Cardiac fibroblast (primary cell): Measurements from ENCODE around the gene MSANTD2.
"Not testable (repeated sequence)": the region's sequence is repeated elsewhere in the genome, so short reads cannot be mapped to it uniquely, and the experiment has no call there.

Experiments
- DNase-seq, 2 donors: peaks; one replicate each; pipeline versions ENCODE4 v3.0.0 to v3.0.0-alpha.2; 2010; ENCODE audit warnings: low read depth in 2 of 2
- H3K4me3 ChIP-seq, 2 donors: replicated peaks in 1 of 2; 1 replicate in 1 of 2; 2 replicates in 1 of 2; pipeline ENCODE4 v1.5.1; 2011; ENCODE audit warnings: low read depth in 2 of 2, low read length in 2 of 2, mild to moderate bottlenecking in 2 of 2, moderate library complexity in 1 of 2
- CTCF ChIP-seq: IDR thresholded peaks from one replicate; pipeline ENCODE4 v1.5.1; 2011; ENCODE audit warnings: low read depth, mild to moderate bottlenecking, low read length, inconsistent platforms

The MSANTD2 gene

GRCh38 chr11:124783002-124783401 lies 17.2 kb downstream of the MSANTD2 start:
- TF ChIP-seq CTCF: no peak
- no peak for DNase-seq
- no peak overlapping the region for H3K4me3 ChIP-seq

DNA sequence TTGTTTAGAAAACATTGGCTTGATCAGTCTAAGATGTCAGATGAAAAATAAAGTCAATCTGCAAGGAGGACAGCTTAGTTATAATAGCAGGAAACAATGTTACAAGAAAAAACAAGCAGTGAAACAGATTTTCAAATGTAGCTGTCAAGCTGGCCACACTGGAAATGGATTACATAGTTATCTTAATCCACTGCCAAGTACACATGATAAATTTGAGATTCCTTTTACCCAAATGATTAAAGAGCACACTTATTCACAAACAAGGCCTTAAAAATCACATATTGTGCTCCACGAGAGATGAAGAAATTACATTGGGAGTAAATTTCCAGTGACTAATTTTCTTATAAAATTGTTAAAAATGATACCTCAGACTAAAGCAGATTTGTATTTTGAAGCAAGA lies 20.6 kb downstream of the MSANTD2 start:
- H3K4me3 ChIP-seq: no peak overlapping the region
- no peak for TF ChIP-seq CTCF
- DNase-seq: peak in 1 of 2 donors; percentile 36

- DNase-seq: no peak
- TF ChIP-seq CTCF: peak; percentile 27
- H3K4me3 ChIP-seq: no peak overlapping the region
These were observed 21.9 kb downstream of the MSANTD2 start for GRCh38 chr11:124778281-124778680.

- no peak for TF ChIP-seq CTCF
- DNase-seq: no peak
- no peak overlapping the region for H3K4me3 ChIP-seq
These were observed 23.2 kb downstream of the MSANTD2 start for GRCh38 chr11:124776865-124777645.

DNA sequence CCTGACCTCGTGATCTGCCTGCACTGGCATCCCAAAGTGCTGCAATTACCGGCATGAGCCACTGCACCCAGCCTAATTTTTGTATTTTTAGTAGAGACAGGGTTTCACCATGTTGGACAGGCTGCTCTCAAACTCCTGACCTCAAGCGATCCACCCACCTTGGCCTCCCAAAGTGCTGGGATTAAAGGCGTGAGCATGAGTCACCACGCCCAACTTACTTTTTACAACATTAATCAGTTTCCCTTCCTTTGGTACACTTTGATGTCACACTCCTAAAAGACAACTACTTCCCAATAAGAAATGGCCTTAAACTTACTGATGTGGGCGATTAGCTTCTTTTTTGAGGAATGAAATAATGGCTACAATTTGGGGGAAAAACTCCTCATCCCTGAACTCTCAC lies 29.2 kb downstream of the MSANTD2 start:
- H3K4me3 ChIP-seq, DNase-seq: not testable (repeated sequence)

DNA sequence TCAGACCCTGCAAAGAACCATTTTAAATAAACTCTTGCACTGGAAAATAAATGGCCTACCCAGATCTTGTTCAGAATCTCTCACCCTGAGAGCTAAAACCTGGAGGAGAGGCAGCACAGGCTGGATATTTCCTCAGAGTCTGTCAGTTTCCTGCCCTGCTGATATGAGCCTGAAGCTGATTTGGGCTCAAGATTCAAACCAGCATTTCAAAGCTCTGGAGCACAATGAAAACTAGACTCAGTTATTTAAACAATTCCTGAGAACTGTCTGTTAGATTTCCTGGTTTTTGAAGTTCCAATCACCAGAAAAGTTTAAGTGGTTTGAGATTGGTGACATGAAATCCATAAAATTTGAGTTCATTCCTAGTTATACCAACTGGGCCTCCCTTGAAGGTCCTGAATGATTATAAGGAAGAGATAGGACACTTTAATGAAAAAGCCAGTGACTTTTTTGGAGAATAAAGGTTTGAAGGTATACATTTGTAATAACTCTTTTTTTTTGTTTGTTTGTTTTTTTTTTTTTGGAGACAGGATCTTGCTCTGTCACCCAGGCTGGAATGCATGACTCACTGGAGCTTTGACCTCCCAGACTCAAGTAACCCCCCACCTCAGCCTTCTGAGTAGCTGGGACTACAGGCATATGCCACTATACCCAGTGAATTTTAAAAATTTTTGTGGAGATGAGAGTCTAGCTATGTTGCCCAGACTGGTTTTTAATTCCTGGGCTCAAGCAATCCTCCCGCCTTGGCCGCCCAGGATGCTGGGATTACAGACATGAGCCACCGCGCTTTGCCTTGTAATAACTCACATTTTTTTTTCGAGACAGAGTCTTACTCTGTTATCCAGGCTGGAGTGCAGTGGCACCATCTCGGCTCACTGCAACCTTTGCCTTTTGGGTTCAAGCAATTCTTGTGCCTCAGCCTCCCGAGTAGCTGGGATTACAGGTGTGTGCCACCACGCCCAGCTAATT lies 30.1 kb downstream of the MSANTD2 start:
- TF ChIP-seq CTCF: no peak
- DNase-seq: peak; percentile 58 to 86

GRCh38 chr11:124768914-124769313 lies 31.3 kb downstream of the MSANTD2 start:
- H3K4me3 ChIP-seq: no peak overlapping the region
- DNase-seq: no peak
- TF ChIP-seq CTCF: no peak

More for the DNA sequence above, 30.1 kb downstream of the MSANTD2 start:
- no peak overlapping the region for H3K4me3 ChIP-seq
